Neural cell (in vitro differentiated cells): ENCODE results near the gene ERICH6. TPM values are rescaled to one million over a fixed set of nuclear protein-coding genes. Genes with fewer than 3 reads are reported as not detected.

Source experiments
- H2AFZ ChIP-seq: fragments of 200-600, 300-800 bp; sonication (generic), shearing (Covaris generic); 2 replicates; pipeline ENCODE4 v1.6.0; 2014; ENCODE audit warnings: low read depth, mild to moderate bottlenecking, antibody characterized with exemption, low read length, moderate library complexity
- H3F3A ChIP-seq: fragments of 200-600 bp; shearing (Covaris generic); 2 replicates; pipeline ENCODE4 v1.6.1; 2016; ENCODE audit warnings: mild to moderate bottlenecking, moderate library complexity, mixed read lengths, antibody characterized with exemption, low read length; ENCODE audit not compliant: insufficient read depth, poor library complexity, severe bottlenecking
- H3K27ac ChIP-seq: fragments of 200-600, 300-800 bp; sonication (generic), shearing (Covaris generic); 2 replicates; pipeline ENCODE4 v1.5.1; 2014; ENCODE audit warnings: mild to moderate bottlenecking, low read length, moderate library complexity
- H3K27me3 ChIP-seq: fragments of 300-800, 200-600 bp; sonication (generic), shearing (Covaris generic); 2 replicates; pipeline ENCODE4 v1.6.0; 2014; ENCODE audit warnings: mild to moderate bottlenecking, low read depth, low read length, moderate library complexity; ENCODE audit not compliant: insufficient read depth
- H3K36me3 ChIP-seq: fragments of 300-800, 200-600 bp; sonication (generic), shearing (Covaris generic); 2 replicates; pipeline ENCODE4 v1.5.1; 2014; ENCODE audit warnings: mild to moderate bottlenecking, antibody characterized with exemption, low read length, moderate library complexity; ENCODE audit not compliant: insufficient read depth
- H3K4me2 ChIP-seq: fragments of 300-800, 200-600 bp; sonication (generic), shearing (Covaris generic); 2 replicates; pipeline ENCODE4 v1.6.0; 2014; ENCODE audit warnings: mild to moderate bottlenecking, low read length
- H3K4me3 ChIP-seq: fragments of 300-800, 200-600 bp; sonication (generic), shearing (Covaris generic); 2 replicates; pipeline ENCODE4 v1.5.1; 2014; ENCODE audit warnings: mild to moderate bottlenecking, low read length, moderate library complexity
- H3K79me2 ChIP-seq: fragments of 200-600 bp; shearing (Covaris generic); replicated peaks from 2 replicates; pipeline ENCODE4 v1.6.0; 2014; ENCODE audit warnings: mild to moderate bottlenecking, low read length, moderate library complexity; ENCODE audit not compliant: insufficient read depth
- H3K9ac ChIP-seq: fragments of 300-800, 200-600 bp; sonication (generic), shearing (Covaris generic); 2 replicates; pipeline ENCODE4 v1.6.1; 2016; ENCODE audit warnings: mild to moderate bottlenecking, low read length, mixed read lengths
- H3K9me2 ChIP-seq: fragments of 200-600 bp; shearing (Covaris generic); 2 replicates; pipeline ENCODE4 v1.6.1; 2016; ENCODE audit warnings: mild to moderate bottlenecking, low read length, mixed read lengths; ENCODE audit not compliant: insufficient read depth
- H3K9me3 ChIP-seq: fragments of 200-600, 300-800 bp; sonication (generic), shearing (Covaris generic); 2 replicates; pipeline ENCODE4 v1.6.1; 2016; ENCODE audit warnings: mild to moderate bottlenecking, mixed run types, low read length, moderate library complexity, mixed read lengths
- H4K20me1 ChIP-seq: fragments of 200-600 bp; shearing (Covaris generic); 2 replicates; pipeline ENCODE4 v1.6.1; 2016; ENCODE audit warnings: mild to moderate bottlenecking, mixed run types; ENCODE audit not compliant: insufficient read depth
- CTCF ChIP-seq: fragments of 450-650 bp; IDR thresholded peaks from 2 replicates; pipeline ENCODE4 v1.5.1; 2014; ENCODE audit warnings: antibody characterized with exemption, mild to moderate bottlenecking, moderate library complexity; ENCODE audit not compliant: poor library complexity, severe bottlenecking
- EP300 ChIP-seq: fragments of 450-650 bp; conservative IDR thresholded peaks from 2 replicates; pipeline ENCODE4 v1.6.1; 2014; ENCODE audit warnings: antibody characterized with exemption, mild to moderate bottlenecking, moderate library complexity; ENCODE audit not compliant: poor library complexity, severe bottlenecking
- EZH2 ChIP-seq: fragments of 200-600, 300-800 bp; shearing (Covaris generic), sonication (generic); IDR thresholded peaks from 2 replicates; pipeline ENCODE4 v1.6.1; 2014; ENCODE audit warnings: antibody characterized with exemption, low read length, borderline replicate concordance, mild to moderate bottlenecking; ENCODE audit not compliant: insufficient read depth, poor library complexity, severe bottlenecking
- MXI1 ChIP-seq: fragments of 450-650 bp; conservative IDR thresholded peaks from 2 replicates; pipeline ENCODE4 v1.6.1; 2014; ENCODE audit warnings: antibody characterized with exemption, mild to moderate bottlenecking; ENCODE audit not compliant: poor library complexity, severe bottlenecking
- POLR2AphosphoS5 ChIP-seq: IDR thresholded peaks from 2 replicates; pipeline ENCODE4 v1.6.1; 2012
- RAD21 ChIP-seq: fragments of 450-650 bp; conservative IDR thresholded peaks from 2 replicates; pipeline ENCODE4 v1.6.1; 2014; ENCODE audit warnings: antibody characterized with exemption, mild to moderate bottlenecking, moderate library complexity
- REST ChIP-seq: IDR thresholded peaks from 2 replicates; pipeline ENCODE4 v1.6.1; 2012; ENCODE audit warnings: borderline replicate concordance
- SMC3 ChIP-seq: fragments of 450-650 bp; conservative IDR thresholded peaks from 2 replicates; pipeline ENCODE4 v1.6.1; 2014; ENCODE audit warnings: antibody characterized with exemption, mild to moderate bottlenecking, moderate library complexity; ENCODE audit not compliant: poor library complexity
- TAF1 ChIP-seq: IDR thresholded peaks from 2 replicates; pipeline ENCODE4 v1.6.1; 2012; ENCODE audit warnings: low read depth
- polyA plus RNA-seq: library from polyadenylated mRNA; depleted of rRNA; stranded (reverse); fragments of >200 nt; gene quantifications from 2 replicates; pipeline ENCODE4 v1.2.3, GENCODE V29; 2014

The ERICH6 gene
- polyA plus RNA-seq, 1 donor from 2014 or later: not detected

- no peaks in the 10 kb centered on the region for H3K27me3 ChIP-seq
- no peaks in the 10 kb centered on the region for H3K9me3 ChIP-seq
- TF ChIP-seq MXI1 (no peak), EP300 (no peak), EZH2 (no peak), SMC3 (no peak), RAD21 (no peak), TAF1 (no peak)
- no peak overlapping the region for H2AFZ ChIP-seq
- H3K9me2 ChIP-seq: no peaks in the 10 kb centered on the region
- no peak overlapping the region for H3K4me2 ChIP-seq
- no peak overlapping the region for H3K4me3 ChIP-seq
- no peaks in the 10 kb centered on the region for H3K36me3 ChIP-seq
- H3F3A ChIP-seq: no peaks in the 10 kb centered on the region
- H4K20me1 ChIP-seq: no peaks in the 10 kb centered on the region
- H3K79me2 ChIP-seq: peaks cover 28% of the 10 kb centered on the region
- H3K9ac ChIP-seq: no peak overlapping the region
- H3K27ac ChIP-seq: no peak overlapping the region
These were observed 83.6 kb downstream of the ERICH6 start for GRCh38 chr3:150620002-150620689.

DNA sequence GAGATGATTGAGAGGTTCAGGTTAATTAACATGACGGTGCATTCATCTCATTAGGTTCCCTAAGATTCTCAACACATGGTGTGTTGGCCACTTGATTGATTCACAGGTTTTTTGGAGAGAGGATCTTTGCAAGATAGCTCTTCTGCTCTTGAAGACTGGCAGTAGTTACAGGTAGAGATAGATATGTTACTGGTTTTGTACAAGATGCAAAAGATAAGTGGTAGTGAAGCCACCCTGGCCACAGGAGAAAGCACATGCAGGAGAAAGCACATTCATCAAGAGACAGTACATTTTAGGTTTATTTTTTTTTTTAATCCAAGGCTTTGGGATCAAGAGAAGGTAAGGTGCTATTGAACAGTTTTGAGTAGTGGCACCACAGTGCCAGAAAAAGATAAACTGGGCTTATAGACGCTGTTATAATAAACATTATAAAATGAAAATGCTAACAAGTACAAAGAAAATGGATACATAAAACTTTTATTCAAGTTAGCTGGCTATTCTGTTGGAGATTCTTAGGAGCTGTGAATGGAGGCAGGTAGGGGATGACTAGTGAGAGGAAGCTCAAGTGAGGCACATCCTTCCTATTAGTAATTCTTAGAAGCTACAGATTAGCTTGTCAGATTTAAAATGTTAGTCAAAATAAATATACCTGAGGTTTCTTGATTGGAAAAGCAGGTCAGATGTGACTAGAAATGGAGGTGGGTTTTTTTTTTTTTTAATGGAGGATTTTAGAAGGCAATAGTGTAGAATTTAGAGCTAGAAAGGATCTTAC, 89.8 kb downstream of the ERICH6 start:
- H3K9me3 ChIP-seq: no peaks in the 10 kb centered on the region
- no peaks in the 10 kb centered on the region for H3K9me2 ChIP-seq
- H2AFZ ChIP-seq: no peak overlapping the region
- H3K9ac ChIP-seq: no peak overlapping the region
- no peaks in the 10 kb centered on the region for H4K20me1 ChIP-seq
- H3K4me3 ChIP-seq: no peak overlapping the region
- H3K4me2 ChIP-seq: no peak overlapping the region
- peaks cover 75% of the 10 kb centered on the region for H3K79me2 ChIP-seq
- no peaks in the 10 kb centered on the region for H3F3A ChIP-seq
- H3K27me3 ChIP-seq: no peaks in the 10 kb centered on the region
- no peaks in the 10 kb centered on the region for H3K36me3 ChIP-seq
- H3K27ac ChIP-seq: no peak overlapping the region
- no peak for TF ChIP-seq MXI1
- no peak for TF ChIP-seq EP300
- TF ChIP-seq REST: no peak
- TF ChIP-seq POLR2AphosphoS5: no peak
- no peak for TF ChIP-seq CTCF
